WI38 (cell line): ENCODE results near the gene TSBP1.

ENCODE experiments used
- H3K4me3 ChIP-seq: 2 replicates; pipeline ENCODE4 v1.5.1; 2011; ENCODE audit warnings: low read depth, mild to moderate bottlenecking, control low read depth, low read length
- TF ChIP-seq, protein P1 (sequence below): IDR thresholded peaks from 2 replicates; pipeline ENCODE4 v1.5.1; 2012; ENCODE audit warnings: low read depth, mild to moderate bottlenecking, control low read depth, low read length

TSBP1 gene, protein sequence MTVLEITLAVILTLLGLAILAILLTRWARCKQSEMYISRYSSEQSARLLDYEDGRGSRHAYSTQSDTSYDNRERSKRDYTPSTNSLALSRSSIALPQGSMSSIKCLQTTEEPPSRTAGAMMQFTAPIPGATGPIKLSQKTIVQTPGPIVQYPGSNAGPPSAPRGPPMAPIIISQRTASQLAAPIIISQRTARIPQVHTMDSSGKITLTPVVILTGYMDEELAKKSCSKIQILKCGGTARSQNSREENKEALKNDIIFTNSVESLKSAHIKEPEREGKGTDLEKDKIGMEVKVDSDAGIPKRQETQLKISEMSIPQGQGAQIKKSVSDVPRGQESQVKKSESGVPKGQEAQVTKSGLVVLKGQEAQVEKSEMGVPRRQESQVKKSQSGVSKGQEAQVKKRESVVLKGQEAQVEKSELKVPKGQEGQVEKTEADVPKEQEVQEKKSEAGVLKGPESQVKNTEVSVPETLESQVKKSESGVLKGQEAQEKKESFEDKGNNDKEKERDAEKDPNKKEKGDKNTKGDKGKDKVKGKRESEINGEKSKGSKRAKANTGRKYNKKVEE

DNA sequence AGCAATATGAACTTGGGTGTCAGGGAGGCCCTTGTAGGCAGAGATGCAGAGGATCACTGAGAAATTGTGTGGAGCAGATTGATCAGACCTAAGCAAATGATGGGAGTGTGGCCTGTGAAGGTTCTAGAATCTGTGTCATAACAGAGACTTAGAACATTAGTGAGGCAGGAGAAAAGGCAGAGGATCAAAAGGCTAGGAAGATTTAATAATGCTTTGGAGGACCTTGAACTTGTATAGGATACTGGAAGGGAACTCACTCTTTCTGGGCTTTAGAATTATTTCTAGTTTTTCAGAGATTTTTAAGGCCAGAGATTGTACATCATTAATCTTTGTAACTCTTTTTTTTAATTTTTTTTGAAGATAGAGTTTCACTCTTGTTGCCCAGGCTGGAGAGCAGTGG, at the start of gene TSBP1:
TSS of gene TSBP1 (minus strand) at position 101 of the 400 bp plus-strand sequence. CDS start 197 bp downstream, outside the sequence.
- TF ChIP-seq, protein P1, sequence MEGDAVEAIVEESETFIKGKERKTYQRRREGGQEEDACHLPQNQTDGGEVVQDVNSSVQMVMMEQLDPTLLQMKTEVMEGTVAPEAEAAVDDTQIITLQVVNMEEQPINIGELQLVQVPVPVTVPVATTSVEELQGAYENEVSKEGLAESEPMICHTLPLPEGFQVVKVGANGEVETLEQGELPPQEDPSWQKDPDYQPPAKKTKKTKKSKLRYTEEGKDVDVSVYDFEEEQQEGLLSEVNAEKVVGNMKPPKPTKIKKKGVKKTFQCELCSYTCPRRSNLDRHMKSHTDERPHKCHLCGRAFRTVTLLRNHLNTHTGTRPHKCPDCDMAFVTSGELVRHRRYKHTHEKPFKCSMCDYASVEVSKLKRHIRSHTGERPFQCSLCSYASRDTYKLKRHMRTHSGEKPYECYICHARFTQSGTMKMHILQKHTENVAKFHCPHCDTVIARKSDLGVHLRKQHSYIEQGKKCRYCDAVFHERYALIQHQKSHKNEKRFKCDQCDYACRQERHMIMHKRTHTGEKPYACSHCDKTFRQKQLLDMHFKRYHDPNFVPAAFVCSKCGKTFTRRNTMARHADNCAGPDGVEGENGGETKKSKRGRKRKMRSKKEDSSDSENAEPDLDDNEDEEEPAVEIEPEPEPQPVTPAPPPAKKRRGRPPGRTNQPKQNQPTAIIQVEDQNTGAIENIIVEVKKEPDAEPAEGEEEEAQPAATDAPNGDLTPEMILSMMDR = no peak

DNA sequence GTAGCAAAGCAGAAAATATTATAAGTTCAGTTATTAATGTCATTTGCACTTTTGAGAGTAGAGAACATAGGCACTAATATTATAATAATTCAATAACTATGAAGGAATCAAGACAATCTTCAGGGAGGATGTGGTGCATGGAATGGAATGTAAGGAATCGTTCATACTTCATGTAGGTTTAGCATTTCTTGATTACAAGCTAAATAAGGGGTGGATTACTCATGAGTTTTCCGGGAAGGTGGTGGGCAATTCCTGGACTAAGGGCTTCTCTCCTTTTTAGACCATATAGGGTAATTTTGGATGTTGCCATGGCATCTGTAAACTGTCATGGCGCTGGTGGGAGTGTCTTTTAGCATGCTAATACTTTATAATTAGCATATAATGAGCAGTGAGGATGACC, 44.3 kb upstream of the TSBP1 start:
- TF ChIP-seq, protein P1 = no peak
- H3K4me3 ChIP-seq = no peak overlapping the region

More for the DNA sequence above, at the start of gene TSBP1:
- H3K4me3 ChIP-seq = no peak within 1 kb of the TSS

DNA sequence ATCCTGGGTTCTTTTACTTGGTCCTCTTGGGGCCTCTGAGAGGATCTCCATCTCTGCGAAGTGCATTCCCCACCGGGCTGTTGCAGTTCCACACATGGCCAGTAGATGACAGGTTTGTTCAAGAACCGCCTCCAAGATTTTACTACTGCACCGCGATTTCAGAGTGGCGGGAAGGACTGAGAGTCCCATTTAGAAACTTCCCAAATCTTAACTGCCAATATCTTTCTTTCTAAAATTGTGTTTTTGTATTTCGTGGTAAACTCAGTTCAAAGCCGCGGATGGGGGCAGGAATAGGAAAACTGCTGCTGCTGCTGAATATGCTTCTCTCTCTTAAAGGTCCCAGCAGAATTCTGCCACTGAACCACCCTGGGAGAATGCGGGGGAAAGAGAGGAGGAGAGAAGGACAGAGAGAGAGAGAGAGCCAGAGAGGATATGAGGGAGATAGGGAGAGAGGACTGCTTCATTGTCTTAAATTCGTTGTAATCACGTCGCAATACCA, 43.9 kb upstream of the TSBP1 start:
- H3K4me3 ChIP-seq = no peak overlapping the region
- TF ChIP-seq, protein P1 = peak; percentile 100

DNA sequence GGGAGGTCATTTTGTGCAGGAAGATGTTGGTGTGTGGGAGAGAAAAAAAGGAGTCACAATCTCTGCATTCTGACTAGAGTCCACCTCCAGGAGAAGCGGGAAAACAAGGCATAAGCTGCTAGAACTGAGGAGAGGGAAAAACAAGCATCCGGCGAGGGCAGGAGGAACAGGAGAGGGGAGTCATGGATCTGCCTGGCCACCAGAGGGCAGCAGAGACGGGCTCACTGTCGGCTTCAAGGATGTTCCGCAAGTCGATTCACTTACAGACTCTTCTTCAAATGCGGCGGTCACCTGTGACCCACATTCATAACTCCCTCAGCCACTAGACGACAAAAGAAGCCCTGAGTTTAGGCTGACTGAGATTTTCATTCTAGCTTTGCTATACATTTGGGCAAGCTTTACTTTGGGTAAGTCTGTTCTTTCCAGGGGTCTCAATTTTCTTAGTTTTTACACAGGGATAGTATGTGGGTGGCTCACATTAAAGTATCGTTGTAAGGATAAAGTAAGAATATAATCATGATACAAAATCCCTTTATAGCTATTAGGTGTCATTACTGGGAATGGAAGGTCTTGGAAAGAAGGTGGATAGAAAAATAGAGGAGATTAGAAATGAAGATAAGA, 41.8 kb upstream of the TSBP1 start:
- TF ChIP-seq, protein P1 = peak; percentile 89
- H3K4me3 ChIP-seq = no peak overlapping the region

DNA sequence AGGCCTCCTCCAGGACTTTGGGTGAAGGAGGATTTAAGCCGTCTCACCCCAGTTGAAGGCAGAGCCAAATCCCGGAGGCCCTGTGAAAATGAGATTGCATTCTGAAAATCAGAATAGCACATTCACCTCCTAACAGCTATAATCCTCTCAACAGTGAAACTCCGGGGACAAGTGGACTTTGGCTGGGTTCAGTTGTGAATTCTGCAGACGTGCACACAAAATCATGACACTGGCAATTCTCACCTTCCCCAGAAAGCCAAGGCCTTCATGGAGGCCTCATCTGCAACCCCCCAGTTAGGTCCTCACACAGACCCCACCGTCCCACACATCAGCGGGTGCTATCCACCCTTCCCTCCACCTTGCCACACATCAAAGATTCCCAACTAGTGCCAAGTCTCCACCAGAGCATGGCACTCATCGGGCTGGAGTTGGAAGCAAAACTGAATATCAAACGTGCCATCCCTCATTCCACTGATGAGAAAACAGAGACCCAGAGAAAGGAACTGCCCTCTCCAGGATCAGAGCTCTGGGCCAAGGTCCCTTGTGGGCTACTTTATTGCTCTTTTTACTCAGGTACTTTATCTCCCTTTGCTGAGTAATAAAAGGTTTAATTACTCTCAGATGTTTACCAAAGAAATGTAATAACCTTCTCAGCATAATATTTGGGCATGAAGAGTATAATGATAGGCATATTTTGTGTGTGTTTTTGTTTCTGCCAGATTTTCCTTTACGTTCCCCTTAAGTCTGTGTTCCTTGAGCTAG, 40.0 kb upstream of the TSBP1 start:
- TF ChIP-seq, protein P1 = no peak
- no peak overlapping the region for H3K4me3 ChIP-seq

DNA sequence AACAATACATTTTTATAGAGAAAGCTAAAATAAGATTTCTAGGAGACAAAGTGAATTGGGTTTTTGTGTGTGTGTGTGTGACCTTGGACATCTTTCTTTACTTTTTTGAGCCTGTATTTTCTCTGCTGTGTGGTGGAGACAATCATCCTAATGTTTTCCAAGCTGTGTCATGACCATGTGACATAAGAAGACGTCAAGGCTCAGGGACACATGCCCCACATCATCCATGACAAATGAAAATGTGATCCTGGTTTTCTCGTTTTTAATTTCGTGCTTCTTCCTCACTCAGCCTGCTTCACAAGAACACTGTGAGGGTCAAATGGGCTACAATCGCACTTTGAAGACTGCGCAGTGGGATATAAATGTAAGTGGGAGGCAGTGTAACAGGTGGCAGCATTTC, 39.2 kb upstream of the TSBP1 start:
- no peak overlapping the region for H3K4me3 ChIP-seq
- TF ChIP-seq, protein P1 = no peak
